ENCODE measurements around the gene PRKAR1B.
"Not testable (repeated sequence)": the region's sequence is repeated elsewhere in the genome, so short reads cannot be mapped to it uniquely, and the experiment has no call there.

PRKAR1B gene

DNA sequence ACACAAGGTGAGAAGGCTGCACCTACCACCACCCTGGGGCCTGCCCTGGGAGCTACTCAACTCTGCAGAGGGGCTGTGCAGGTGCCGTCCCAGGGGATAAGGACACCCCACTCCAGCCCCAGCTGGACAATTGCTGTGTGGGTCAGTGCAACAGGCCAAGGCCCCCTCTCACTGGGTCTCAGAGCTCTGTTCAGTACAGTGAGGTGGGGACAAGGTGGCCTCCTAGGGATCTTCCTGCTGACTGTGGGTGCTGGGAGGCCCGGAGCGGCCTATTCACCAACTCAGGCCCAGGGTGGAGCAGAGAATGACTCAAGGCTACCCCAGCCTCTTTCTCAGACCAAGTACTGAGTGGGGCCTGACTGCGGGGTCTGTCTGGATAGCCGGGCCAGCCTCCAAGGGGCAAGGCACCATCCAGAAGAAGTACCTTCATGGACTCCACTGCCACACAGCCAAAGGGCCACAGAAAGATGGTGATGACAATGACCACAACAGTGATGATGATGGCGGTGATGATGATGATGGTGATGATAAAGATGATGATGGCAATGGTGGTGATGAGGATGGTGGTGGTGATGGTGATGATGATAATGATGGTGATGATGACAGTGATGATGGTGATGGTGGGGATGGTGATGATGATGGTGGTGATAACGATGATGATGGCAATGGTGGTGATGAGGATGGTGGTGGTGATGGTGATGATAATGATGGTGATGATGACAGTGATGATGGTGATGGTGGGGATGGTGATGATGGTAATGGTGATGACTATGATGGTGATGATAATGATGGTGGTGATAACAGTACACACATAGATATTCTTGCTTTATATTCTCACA lies 60.4 kb downstream of the PRKAR1B start:
- DNase-seq = no peak

DNA sequence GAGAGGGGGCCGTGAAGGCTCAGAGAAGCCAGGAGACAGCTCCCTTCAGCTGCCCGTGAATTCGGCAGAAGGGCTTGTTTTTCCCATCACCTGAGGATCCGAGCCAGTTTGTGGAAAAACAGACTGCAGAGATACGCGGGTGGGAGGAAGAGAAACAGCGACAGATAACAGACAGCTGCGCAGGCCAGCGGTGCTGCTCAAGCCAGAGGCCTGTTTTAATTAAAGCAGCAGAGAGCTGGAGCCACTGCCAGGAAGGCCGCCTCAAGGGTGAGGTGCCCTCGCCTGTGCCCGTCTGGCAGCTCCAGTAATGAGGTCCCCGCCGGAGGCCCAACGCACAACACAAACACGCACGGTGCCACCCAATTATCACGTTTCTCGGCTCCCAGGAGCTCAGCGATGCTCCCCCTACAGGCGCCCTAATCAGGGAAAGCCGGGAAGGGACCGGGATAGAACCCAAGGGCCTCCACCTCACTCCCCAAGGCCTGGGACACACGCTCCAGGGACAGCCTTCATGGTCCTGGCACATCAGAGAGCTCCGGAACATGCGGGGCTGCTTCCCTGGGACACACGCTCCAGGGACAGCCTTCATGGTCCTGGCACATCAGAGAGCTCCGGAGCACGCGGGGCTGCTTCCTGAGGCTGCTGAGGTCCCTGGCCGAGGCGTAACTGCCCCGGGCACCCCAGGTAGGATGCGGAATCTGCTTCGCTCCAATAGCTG lies 61.2 kb downstream of the PRKAR1B start:
- no peak for DNase-seq

DNA sequence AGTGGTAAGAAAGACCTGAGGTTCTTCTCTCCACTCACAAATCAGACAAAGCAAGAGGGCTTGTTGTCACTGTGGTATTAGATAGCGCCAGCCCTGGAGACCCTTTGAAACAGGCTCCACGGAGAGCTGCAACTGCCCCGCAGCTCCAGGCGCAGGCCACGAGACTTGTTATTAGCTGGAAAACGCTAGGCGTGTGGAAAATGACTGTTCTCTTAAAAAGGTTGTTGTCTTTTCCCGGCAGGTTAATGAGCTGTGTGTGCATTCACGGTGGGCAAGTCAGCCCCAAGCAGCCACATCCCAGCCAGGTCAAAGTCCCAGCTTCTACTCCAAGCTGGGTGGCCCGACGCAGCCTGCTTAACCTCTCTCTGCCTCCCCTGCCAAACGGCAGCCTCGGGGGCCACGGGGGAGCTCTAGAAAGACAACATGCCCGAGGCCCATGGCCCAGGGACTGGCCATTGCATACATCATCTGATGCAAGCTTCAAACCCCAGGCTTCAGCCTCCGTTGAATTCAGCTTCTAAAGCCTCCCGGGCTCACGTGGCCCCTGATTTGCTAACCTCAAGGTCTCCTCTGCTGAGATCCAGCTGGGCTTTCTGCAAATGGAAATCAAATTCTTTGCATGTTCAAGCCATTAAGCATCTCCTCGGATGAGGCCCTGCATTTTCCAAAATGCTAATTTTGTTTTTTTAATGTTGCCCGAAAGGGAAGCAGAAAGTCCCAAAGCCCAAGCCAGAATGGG lies 61.9 kb downstream of the PRKAR1B start:
- no peak for DNase-seq

DNA sequence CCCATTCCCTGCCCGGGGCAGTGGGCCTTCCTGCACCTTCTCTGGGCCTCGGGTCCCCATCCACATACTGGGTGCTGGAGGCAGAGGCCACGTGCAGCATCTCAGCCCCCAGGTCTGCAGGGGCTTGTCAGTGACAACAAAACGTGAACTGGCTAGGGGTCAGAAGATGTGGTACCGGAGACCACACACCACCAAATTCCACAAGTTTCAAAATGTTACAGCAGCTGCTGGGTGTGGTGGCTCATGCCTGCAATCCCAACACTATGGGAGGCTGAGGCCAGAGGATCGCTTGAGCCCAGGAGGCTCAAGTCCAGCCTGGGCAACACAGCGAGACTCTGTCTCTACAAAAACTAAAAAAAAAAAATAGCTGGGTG lies 62.7 kb downstream of the PRKAR1B start:
- no peak for DNase-seq

DNA sequence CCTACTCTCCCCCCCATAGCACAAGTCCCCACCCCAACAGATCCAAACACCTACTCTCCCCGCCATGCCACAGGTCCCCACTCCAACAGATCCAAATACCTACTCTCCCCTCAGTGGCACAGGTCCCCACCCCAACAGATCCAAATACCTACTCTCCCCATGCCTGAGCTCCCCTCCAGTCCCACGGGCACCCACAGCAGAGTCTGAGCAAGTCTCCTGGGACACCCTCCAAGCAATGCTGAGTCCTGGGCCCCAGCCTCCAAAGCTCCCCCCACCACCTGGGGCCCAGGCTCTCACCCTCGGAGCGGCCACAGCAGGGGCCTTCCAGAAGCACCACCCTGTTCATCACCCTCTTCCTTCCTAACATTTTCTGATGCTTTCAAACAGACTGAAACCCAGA lies 64.5 kb downstream of the PRKAR1B start:
- no peak for DNase-seq

DNA sequence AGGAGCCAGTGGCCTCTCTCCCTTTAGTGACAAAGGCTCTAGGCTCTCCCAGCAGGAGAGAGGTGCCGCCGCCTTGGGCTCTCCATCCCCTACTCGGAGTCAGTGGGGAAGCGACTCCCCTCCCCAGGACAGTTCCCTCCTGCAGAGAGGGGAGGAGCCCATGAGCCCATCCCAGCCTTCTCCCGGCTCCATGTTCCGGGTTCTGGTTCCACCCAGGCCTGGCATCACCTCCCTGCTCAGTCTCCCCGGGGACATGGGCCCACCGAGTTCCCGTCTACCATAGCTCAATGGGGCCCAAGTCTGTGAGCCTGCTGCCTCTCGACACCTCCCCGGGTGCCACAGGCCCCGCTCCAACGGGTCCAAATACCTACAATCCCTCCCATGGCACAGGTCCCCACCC lies 67.1 kb downstream of the PRKAR1B start:
- DNase-seq = no peak

DNA sequence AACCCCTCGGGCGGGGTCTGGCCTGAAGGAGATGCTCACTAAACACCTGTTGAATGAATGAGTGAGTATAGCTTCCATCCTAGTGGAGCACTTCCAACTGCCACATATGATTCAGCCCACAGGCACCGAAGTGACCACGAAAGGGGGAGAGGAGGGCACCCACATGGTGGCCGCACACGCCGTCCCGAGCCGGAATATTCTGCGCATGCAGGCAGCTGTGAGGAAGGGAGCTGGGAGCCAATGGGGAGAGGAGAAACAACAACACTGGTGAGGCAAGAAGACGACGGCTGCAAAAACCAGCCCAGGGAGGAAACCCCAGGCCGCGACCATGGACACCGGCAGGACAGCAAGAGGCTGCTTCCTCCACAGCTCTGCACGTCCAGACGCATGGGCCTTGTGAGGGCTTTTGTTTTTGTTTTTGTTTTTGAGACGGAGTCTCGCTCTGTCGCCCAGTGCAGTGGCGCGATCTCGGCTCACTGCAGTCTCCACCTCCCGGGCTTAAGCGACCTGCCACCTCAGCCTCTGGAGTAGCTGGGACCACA lies 67.7 kb downstream of the PRKAR1B start:
- no peak for DNase-seq

DNA sequence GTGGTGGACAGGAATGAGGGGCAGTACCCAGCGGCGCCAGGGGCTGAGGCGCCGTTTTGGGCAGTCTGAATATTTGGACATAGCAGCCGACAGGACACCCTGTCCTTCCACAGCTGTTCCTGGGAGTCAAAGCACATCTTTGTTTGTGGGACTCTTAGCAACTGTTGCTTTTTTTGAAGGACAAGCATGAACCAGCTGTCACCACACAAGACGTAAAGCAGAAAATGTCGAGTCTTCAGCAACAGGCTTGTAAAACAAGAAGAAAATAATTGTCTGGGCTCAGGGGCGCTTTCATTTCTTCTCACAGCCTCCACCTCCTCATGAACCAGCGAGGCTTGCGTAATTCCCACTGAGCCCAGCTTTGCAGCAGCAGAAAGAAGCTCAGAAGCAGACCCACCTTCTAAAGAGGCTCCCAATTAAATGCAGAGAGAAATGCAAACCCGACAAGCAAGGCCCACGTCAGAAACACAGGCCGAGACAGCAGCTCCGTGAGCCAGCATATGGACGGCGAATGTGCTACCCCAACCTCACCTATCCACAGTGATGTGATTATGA lies 69.4 kb downstream of the PRKAR1B start:
- DNase-seq = peak in 1 of 2 donors; percentile 40

DNA sequence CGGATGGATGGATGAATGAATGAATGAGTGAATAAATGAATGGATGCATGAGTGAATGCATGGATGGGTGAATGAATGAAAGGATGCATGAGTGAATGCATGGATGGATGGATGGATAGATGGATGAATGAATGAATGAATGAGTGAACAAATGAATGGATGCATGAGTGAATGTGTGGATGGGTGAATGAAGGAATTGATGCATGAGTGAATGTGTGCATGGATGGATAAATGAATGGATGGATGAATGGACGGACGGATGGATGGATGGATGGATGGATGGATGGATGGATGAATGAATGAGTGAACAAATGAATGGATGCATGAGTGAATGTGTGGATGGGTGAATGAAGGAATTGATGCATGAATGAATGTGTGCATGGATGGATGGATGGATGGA lies 70.1 kb downstream of the PRKAR1B start:
- DNase-seq = not testable (repeated sequence)

DNA sequence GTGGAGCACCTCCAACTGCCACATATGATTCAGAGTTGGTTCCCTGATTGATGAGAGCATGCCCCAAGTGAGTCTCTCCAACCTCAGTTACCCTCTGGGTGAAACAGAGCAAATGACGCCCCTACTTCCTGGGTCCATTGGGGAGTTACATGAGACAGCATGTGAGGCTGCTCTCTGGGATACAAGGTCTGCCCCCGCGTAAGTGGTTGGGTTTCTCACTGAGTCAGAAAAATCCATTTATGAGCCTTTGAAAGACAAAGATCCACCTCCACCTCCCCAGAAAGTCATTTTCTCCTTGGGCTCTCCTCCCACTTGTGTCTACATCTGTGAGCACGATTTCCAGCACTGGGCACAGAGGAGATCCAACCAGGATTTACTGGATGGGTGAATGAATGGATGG lies 71.3 kb downstream of the PRKAR1B start:
- DNase-seq = no peak

DNA sequence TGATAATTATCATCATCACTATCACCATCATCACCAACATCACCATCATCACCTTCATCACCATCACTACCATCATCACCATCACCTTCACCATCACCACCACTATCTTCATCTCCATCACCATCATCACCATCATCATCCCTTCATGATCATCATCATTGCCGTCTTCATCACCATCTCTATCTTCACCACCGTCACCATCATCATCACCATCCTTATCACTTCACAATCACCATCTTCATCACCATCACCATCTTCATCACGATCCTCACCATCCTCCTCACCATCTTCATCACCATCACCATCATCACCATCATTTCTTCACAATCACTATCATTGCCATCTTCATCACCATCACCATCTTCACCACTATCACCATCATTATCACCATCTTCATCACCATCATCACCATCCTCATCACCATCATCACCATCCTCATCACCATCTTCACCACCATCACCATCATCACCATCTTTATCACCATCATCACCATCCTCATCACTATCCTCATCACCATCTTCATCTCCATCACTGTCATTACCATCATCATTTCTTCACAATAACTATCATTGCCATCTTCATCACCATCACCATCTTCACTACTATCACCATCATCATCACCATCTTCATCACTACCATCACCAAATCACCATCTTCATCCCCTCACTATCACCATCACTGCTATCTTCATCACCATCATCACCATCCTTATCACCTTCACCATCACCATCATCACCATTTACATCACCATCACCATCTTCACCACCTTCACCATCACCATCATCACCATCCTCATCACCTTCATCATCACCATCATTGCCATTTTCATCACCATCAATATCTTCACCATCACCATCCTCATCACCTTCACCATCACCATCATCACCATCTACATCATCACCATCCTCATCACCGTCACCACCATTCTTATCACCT lies 73.0 kb downstream of the PRKAR1B start:
- no peak for DNase-seq

DNA sequence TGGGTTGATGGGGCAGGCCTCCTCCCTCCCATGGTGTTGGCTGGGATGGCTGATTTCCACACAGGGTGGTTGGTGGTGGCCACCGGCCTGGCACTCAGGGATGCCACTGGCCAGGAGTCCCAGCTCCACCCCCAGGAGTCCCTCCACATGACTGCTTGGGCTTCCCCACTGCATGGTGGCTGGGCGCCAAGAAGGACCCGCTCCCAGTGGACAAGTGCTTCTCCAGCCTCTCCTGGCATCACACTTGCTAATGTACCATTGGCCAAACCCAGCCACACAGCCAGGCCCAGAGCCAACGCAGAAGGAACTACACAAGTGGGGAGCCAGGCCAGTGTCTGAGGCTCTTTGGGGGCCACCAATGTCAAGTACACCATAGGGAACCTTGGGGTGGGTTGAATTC lies 74.2 kb downstream of the PRKAR1B start:
- no peak for DNase-seq

DNA sequence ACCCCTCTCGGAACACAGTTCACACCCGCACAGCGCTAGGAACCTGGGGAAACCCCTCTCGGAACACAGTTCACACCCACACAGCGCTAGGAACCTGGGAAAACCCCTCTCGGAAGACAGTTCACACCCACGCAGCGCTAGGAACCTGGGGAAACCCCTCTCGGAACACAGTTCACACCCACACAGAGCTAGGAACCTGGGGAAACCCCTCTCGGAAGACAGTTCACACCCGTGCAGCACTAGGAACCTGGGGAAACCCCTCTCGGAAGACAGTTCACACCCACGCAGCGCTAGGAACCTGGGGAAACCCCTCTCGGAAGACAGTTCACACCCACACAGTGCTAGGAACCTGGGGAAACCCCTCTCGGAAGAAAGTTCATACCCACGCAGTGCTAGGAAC lies 74.9 kb downstream of the PRKAR1B start:
- not testable (repeated sequence) for DNase-seq

DNA sequence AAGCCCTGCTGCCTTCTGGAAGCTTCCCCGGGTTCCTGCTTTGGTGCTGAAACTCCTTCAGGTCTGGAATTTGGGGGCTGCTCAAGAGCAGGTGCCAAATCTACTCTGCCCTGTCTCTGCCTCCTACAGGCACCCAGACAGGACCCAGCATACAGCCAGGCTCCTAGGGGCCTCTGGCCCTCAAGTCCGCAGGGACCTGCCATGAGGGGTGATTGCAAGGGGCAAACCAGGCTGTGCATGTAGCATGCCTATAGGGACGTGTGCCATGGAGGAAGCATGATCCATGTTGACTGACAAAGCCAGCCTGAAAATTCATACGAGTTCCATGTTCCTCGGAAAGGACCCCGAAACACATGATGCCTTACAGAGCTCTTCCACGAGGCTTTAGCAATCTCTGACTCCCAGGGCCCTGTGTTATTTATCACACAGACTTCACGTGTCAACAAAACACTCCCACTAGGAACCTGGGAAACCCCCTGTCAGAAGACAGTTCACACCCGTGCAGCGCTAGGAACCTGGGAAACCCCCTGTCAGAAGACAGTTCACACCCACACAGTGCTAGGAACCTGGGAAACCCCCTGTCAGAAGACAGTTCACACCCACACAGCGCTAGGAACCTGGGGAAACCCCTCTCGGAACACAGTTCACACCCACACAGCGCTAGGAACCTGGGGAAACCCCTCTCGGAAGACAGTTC lies 75.9 kb downstream of the PRKAR1B start:
- DNase-seq = no peak

DNA sequence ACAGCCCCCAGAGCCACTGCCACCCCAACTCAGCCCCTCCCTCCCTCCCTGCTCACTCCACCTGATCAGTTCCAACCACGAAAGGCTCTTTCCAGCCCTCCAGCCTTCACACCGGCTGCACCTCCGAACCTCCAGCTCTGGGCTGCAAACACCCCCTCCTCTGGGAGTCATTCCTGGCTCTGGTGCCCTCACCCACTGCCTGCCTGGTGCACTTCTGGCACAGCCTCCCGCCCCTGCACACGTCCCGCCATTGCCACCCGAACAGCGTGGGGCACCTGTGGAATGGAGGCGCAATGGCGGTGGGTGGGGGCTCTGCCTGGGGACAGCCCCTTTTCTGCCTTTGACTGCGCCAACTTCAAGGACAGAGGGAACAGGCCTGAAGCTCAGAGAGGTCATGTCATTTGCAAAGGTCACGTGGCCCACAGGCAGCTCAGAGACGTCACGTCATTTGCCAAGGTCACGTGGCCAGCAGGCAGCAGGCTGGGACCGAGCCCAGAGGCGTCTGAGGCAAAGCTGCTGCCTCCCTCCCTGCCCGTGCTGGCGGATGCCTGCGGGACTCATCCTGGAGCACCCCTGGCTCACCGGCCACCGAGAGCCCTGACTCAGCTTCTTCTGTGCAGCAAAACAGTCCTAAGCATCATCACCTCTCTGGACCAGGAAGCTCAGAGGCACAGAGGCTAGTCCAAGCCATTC lies 76.6 kb downstream of the PRKAR1B start:
- DNase-seq = peak; percentile 18 to 60

DNA sequence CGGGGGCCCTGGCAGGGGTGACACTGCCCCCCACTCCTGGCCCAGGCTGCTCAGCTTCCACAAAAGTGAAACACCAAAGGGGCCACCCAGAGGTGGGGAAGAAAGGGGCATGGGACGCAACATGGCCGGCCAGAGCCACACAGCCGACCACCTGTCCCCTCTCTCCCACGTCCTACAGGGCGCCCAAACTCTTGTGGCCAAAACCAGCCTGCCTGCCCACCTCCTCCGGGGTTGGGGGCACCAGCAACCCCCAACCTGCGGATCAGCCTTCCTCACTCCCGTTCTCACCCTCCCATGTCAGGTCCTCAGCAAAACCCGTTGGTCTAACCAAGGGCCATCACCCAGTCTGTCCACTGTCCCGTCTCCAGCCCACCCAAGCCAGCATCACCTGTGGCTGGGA lies 80.1 kb downstream of the PRKAR1B start:
- DNase-seq = no peak

DNA sequence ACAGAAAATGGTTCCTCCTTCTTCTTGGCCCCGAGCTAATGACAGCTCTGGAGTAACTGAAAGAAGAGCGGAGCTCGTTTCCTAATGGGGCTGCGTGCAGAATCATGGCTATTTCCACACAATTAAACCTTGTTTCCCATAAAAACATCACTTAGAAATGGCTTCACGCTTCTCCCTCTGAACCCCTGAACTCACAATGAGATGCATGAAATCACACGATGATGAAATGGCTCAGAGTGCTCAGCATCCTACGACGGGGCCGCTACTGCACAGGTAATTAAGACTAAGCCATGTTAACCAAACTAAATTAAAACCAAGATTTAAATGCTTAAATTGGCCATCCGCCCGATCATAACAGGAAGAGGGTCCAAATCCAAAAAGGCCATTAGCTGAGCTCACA lies 80.6 kb downstream of the PRKAR1B start:
- no peak for DNase-seq

DNA sequence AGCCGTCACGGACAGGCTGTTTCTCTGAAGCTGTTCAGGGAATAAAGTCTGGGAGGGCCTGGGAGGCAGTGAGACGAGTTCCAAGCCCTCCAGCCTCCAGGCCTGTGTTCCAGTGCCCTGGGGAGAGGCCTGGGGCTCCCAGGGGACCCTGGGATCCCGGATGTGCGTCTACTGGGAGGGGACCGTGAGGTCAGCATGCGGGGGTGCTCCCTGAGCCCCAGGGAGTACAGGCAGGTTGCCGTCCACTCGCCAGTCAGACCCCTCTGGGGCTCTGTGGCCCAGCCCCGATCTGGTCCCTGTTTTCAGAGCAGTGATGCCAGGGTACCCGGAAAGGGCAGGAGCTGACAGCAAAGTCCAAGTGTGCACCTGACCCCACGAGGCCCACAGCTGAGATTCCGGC lies 81.5 kb downstream of the PRKAR1B start:
- no peak for DNase-seq

DNA sequence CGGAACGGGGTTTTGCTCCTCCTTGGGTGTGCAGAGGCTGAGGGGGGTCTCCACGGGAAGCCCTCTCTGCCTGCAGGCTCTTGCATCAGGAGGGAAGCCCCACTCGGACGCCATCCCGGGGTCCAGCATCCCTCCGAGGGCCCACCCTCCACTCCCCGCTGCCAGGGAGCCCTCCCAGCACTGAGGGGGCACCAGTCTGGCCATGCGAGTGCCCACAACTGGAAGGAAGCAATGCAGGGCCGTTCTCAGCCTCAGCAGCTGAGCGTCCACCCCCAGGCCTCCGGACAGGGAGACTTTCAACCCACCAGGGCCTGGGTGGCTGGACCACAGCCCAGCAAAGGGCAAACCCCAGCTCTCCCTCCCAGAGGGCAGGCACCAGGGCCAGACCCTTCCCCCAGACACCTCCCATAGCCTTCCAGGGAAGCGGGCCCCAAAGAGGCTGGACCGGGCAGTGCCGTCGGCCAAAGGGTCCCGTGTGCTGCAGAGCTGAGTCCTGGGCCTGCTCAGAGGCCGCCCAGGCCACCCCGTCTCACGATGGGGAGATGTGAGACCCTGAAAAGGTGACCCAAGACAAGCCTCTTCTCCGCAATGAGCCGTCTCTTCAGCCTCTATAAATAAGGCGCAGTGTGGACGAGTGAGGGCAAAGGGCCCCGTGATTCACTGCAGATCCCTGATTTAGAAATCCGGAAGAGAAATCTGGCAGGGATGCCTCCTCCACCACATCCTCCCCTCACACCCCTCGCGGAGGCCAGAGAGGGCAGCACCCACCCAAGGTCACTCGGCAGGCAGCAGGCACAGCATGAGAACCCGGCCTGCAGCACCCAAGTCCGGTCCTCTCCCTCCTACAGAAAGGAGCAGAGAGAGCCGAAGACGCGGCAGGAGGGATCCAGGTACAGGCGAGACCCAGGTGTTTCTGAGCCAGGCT lies 82.4 kb downstream of the PRKAR1B start:
- DNase-seq = no peak

DNA sequence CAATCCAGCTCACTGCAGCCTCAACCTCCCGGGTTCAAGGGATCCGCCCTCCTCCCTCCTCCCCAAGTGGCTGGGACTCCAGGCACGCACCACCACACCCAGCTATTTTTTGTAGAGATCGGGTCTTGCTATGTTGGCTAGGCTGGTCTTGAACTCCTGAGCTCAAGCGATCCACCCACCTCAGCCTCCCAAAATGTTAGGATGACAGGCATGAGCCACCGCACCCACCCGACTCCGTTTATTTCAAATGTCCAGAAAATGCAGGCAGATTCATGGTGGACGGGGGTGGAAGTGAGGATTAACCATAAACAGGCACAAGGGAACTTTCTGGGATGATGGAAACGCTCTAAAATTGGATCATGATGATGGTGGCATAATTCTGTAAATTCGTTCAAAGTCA lies 85.1 kb downstream of the PRKAR1B start:
- no peak for DNase-seq
